ENCODE measurements around the gene CDON. TPM values are rescaled to one million over a fixed set of nuclear protein-coding genes. Genes with fewer than 3 reads are reported as not detected.

The CDON gene
- polyA plus RNA-seq, 3 donors = 21.9 to 24.2 (median 23.7) TPM

GRCh38 chr11:125959931-125960330, 102.7 kb downstream of the CDON start:
- DNase-seq (ENCODE audit: low read depth in 3 of 3, low spot score in 2 of 3) = no peak

- DNase-seq (ENCODE audit: low read depth in 3 of 3, low spot score in 2 of 3) = no peak
Observed at GRCh38 chr11:125959511-125959910, 103.2 kb downstream of the CDON start.

GRCh38 chr11:125958872-125959400, 103.7 kb downstream of the CDON start:
- DNase-seq (ENCODE audit: low read depth in 3 of 3, low spot score in 2 of 3) = no peak

- no peak for DNase-seq (ENCODE audit: low read depth in 3 of 3, low spot score in 2 of 3)
Observed at GRCh38 chr11:125957618-125958332, 104.9 kb downstream of the CDON start.

- DNase-seq (ENCODE audit: low read depth in 3 of 3, low spot score in 2 of 3) = no peak
Observed at GRCh38 chr11:125956391-125957134, 106.1 kb downstream of the CDON start.

GRCh38 chr11:125955856-125956255, 106.8 kb downstream of the CDON start:
- DNase-seq (ENCODE audit: low read depth in 3 of 3, low spot score in 2 of 3) = no peak

- DNase-seq (ENCODE audit: low read depth in 3 of 3, low spot score in 2 of 3) = no peak
Observed at GRCh38 chr11:125954945-125955640, 107.6 kb downstream of the CDON start.

GRCh38 chr11:125954123-125954944, 108.3 kb downstream of the CDON start:
- no peak for DNase-seq (ENCODE audit: low read depth in 3 of 3, low spot score in 2 of 3)

- DNase-seq (ENCODE audit: low read depth in 3 of 3, low spot score in 2 of 3) = no peak
Observed at GRCh38 chr11:125953401-125953935, 109.2 kb downstream of the CDON start.

GRCh38 chr11:125952973-125953372, 109.7 kb downstream of the CDON start:
- no peak for DNase-seq (ENCODE audit: low read depth in 3 of 3, low spot score in 2 of 3)

GRCh38 chr11:125952559-125952958, 110.1 kb downstream of the CDON start:
- DNase-seq (ENCODE audit: low read depth in 3 of 3, low spot score in 2 of 3) = no peak

GRCh38 chr11:125951731-125952130, 110.9 kb downstream of the CDON start:
- no peak for DNase-seq (ENCODE audit: low read depth in 3 of 3, low spot score in 2 of 3)

- DNase-seq (ENCODE audit: low read depth in 3 of 3, low spot score in 2 of 3) = peak in 1 of 3 donors; percentile 23
Observed at GRCh38 chr11:125950696-125951651, 111.7 kb downstream of the CDON start.

- no peak for DNase-seq (ENCODE audit: low read depth in 3 of 3, low spot score in 2 of 3)
Observed at GRCh38 chr11:125950178-125950490, 112.5 kb downstream of the CDON start.

- no peak for DNase-seq (ENCODE audit: low read depth in 3 of 3, low spot score in 2 of 3)
Observed at GRCh38 chr11:125949271-125950177, 113.1 kb downstream of the CDON start.

GRCh38 chr11:125948278-125949051, 114.2 kb downstream of the CDON start:
- no peak for DNase-seq (ENCODE audit: low read depth in 3 of 3, low spot score in 2 of 3)

Measured in right renal cortex interstitium (tissue), 3 donors.